Ishikawa (cell line): Measurements from ENCODE around the gene PATL2.

Source experiments
- CEBPB ChIP-seq: IDR thresholded peaks from 2 replicates; pipeline ENCODE4 v1.6.1; 2012
- CREB1 ChIP-seq: IDR thresholded peaks from 2 replicates; pipeline ENCODE4 v1.6.1; 2012; ENCODE audit warnings: low read depth
- EGR1 ChIP-seq: IDR thresholded peaks from 2 replicates; pipeline ENCODE4 v1.6.1; 2012
- EP300 ChIP-seq: IDR thresholded peaks from 2 replicates; pipeline ENCODE4 v1.6.1; 2012; ENCODE audit warnings: borderline replicate concordance
- FOXM1 ChIP-seq: IDR thresholded peaks from 2 replicates; pipeline ENCODE4 v1.6.1; 2012; ENCODE audit warnings: low read depth, borderline replicate concordance
- MAX ChIP-seq: IDR thresholded peaks from 2 replicates; pipeline ENCODE4 v1.6.1; 2012
- NFIC ChIP-seq: IDR thresholded peaks from 2 replicates; pipeline ENCODE4 v1.6.1; 2012
- RAD21 ChIP-seq: IDR thresholded peaks from 2 replicates; pipeline ENCODE4 v1.6.1; 2012; ENCODE audit warnings: low read depth
- REST ChIP-seq: IDR thresholded peaks from 2 replicates; pipeline ENCODE4 v1.6.1; 2012; ENCODE audit warnings: low read depth, mild to moderate bottlenecking
- TAF1 ChIP-seq: IDR thresholded peaks from 2 replicates; pipeline ENCODE4 v1.6.1; 2012; ENCODE audit warnings: low read depth, mild to moderate bottlenecking
- TCF12 ChIP-seq: IDR thresholded peaks from 2 replicates; pipeline ENCODE4 v1.6.1; 2012; ENCODE audit warnings: low read depth
- TEAD4 ChIP-seq: IDR thresholded peaks from 2 replicates; pipeline ENCODE4 v1.6.1; 2012
- USF1 ChIP-seq: IDR thresholded peaks from 2 replicates; pipeline ENCODE4 v1.6.1; 2012
- YY1 ChIP-seq: IDR thresholded peaks from 2 replicates; pipeline ENCODE4 v1.6.1; 2012; ENCODE audit warnings: low read depth
- ZBTB7A ChIP-seq: IDR thresholded peaks from 2 replicates; pipeline ENCODE4 v1.6.1; 2012; ENCODE audit warnings: low read depth

Gene PATL2

GRCh38 chr15:44697014-44697413 lies 14.1 kb downstream of the PATL2 start:
- TF ChIP-seq CREB1: no peak
- TF ChIP-seq TAF1: no peak
- TF ChIP-seq REST: no peak
- no peak for TF ChIP-seq EP300
- no peak for TF ChIP-seq RAD21
- no peak for TF ChIP-seq FOXM1
- no peak for TF ChIP-seq MAX
- no peak for TF ChIP-seq USF1
- no peak for TF ChIP-seq YY1
- TF ChIP-seq NFIC: no peak
- no peak for TF ChIP-seq TCF12

GRCh38 chr15:44695294-44695693 lies 15.8 kb downstream of the PATL2 start:
- no peak for TF ChIP-seq TCF12

- no peak for TF ChIP-seq USF1
- no peak for TF ChIP-seq REST
- no peak for TF ChIP-seq CREB1
- no peak for TF ChIP-seq MAX
- TF ChIP-seq CEBPB: no peak
- TF ChIP-seq TAF1: no peak
- TF ChIP-seq EGR1: no peak
- TF ChIP-seq ZBTB7A: no peak
These were observed 16.7 kb downstream of the PATL2 start for GRCh38 chr15:44694416-44694815.

- TF ChIP-seq REST (no peak), NFIC (no peak), FOXM1 (no peak), EGR1 (no peak), TEAD4 (no peak), ZBTB7A (no peak)
These were observed 18.5 kb downstream of the PATL2 start for GRCh38 chr15:44692659-44693058.

- TF ChIP-seq YY1: no peak
These were observed 28.9 kb downstream of the PATL2 start for GRCh38 chr15:44682211-44682610.

- TF ChIP-seq CREB1: no peak
- no peak for TF ChIP-seq RAD21
- no peak for TF ChIP-seq MAX
- TF ChIP-seq EGR1: no peak
- no peak for TF ChIP-seq EP300
- TF ChIP-seq ZBTB7A: no peak
- TF ChIP-seq CEBPB: no peak
- no peak for TF ChIP-seq REST
- TF ChIP-seq FOXM1: no peak
- no peak for TF ChIP-seq NFIC
These were observed 34.4 kb downstream of the PATL2 start for GRCh38 chr15:44676676-44677075.
